Calu3 (cell line): ENCODE measurements around the gene EVL. TPM values are rescaled to one million over a fixed set of nuclear protein-coding genes. Genes with fewer than 3 reads are reported as not detected.

ENCODE experiments used
- BruUV-seq: library from RNA; stranded (reverse); fragments of 400-500 nt; replicated peaks from 2 replicates; lab custom pipeline; 2021; lab: Mats Ljungman, UMichigan
- CTCF ChIA-PET: fragments of 300-600 bp; sonication (Branson Sonifier 250); formaldehyde crosslinking; loops from one replicate; lab custom pipeline; 2022; ENCODE audit warnings: antibody characterized with exemption; lab: Charles Lee
- DNase-seq: peaks from one replicate; pipeline ENCODE4 v3.0.0; 2022
- H3K27ac Mint-ChIP-seq: one replicate; pipeline ENCODE4 v1.8.0; 2022; ENCODE audit warnings: mixed read lengths; ENCODE audit not compliant: unreplicated experiment
- H3K27me3 Mint-ChIP-seq: one replicate; pipeline ENCODE4 v1.8.0; 2022; ENCODE audit warnings: mixed read lengths; ENCODE audit not compliant: unreplicated experiment
- H3K36me3 Mint-ChIP-seq: one replicate; pipeline ENCODE4 v1.8.0; 2022; ENCODE audit warnings: mild to moderate bottlenecking, moderate library complexity, mixed read lengths; ENCODE audit not compliant: insufficient read depth, unreplicated experiment
- H3K4me1 Mint-ChIP-seq: one replicate; pipeline ENCODE4 v1.8.0; 2022; ENCODE audit warnings: mild to moderate bottlenecking, low read depth, mixed read lengths; ENCODE audit not compliant: unreplicated experiment
- H3K4me3 Mint-ChIP-seq: one replicate; pipeline ENCODE4 v1.8.0; 2022; ENCODE audit warnings: mild to moderate bottlenecking, low read depth, moderate library complexity, mixed read lengths; ENCODE audit not compliant: unreplicated experiment
- H3K9me3 Mint-ChIP-seq: one replicate; pipeline ENCODE4 v1.8.0; 2022; ENCODE audit warnings: low read depth, mixed read lengths; ENCODE audit not compliant: unreplicated experiment
- intact Hi-C: fragments of 100-400 bp; cut with micrococcal nuclease; formaldehyde crosslinking; loops from one replicate; pipeline ENCODE4 v1.10.0; 2022; ENCODE audit not compliant: unreplicated experiment
- total RNA-seq: library from RNA; stranded (reverse); gene quantifications from 2 replicates; pipeline ENCODE4 v1.2.3, GENCODE V29; 2022
- TF ChIP-seq, protein P1 (sequence below): fragments of 200-600 bp; IDR thresholded peaks from one replicate; pipeline ENCODE4 v1.8.0; 2022; ENCODE audit warnings: antibody characterized with exemption; ENCODE audit not compliant: unreplicated experiment

EVL gene
- total RNA-seq, 1 experiment from 2014 or later, result 33.5 TPM

DNA sequence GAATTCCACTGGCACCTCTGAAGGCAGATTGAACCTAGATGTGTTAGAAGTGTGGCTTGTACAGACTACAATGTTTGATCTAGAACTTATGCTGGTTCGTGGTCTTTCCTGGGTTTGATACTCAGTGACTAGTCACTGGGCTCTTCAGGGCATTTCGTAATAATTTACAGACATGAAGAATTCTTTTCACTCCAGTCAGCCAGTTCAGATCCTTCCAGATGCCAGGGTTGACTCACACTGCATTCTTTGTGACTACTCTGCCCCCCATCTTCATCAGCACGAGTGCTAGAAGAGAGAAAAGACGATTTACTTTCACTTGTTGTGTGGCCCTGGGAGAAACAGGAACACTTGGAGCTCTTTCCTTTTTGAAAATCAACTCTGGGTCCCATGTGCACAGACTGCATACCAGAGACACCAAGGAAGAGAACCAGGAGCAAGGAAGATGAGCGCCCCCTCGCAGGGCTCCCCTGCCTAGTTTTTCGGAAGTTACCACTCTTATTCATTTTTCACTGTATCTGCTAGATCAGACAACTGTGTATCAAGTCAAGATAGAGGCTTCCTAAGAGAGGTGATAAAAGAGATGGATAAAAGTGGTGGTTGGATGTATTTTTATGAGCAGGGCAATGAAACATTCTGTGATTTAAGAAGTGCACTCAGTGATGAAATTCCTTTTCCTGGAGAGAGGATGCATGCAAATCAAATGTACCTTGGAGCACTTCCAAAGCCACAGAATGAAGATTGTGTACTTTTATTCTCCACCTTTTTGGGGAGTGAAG lies 33.5 kb upstream of the EVL start:
- H3K4me3 Mint-ChIP-seq, result peak overlapping the region; percentile 71
- H3K36me3 Mint-ChIP-seq, result no peaks in the 10 kb centered on the region
- peak overlapping the region; percentile 62 for H3K27ac Mint-ChIP-seq
- CTCF ChIA-PET, result interaction anchor here (1.1 to 1.4 kb wide), 2 partner anchors 15 to 346 kb away, joined by 3 to 4 read pairs; no protein-coding TSS in a partner anchor
- intact Hi-C loops, result loop anchor here (2.0 kb wide), 1 partner anchor 77 kb away; no protein-coding TSS in a partner anchor
- TF ChIP-seq, protein P1, sequence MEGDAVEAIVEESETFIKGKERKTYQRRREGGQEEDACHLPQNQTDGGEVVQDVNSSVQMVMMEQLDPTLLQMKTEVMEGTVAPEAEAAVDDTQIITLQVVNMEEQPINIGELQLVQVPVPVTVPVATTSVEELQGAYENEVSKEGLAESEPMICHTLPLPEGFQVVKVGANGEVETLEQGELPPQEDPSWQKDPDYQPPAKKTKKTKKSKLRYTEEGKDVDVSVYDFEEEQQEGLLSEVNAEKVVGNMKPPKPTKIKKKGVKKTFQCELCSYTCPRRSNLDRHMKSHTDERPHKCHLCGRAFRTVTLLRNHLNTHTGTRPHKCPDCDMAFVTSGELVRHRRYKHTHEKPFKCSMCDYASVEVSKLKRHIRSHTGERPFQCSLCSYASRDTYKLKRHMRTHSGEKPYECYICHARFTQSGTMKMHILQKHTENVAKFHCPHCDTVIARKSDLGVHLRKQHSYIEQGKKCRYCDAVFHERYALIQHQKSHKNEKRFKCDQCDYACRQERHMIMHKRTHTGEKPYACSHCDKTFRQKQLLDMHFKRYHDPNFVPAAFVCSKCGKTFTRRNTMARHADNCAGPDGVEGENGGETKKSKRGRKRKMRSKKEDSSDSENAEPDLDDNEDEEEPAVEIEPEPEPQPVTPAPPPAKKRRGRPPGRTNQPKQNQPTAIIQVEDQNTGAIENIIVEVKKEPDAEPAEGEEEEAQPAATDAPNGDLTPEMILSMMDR, result no peak
- no TSS peak for BruUV-seq
- no peaks in the 10 kb centered on the region for H3K9me3 Mint-ChIP-seq
- peaks cover 40% of the 10 kb centered on the region for H3K4me1 Mint-ChIP-seq
- DNase-seq, result peak; percentile 59
- no peaks in the 10 kb centered on the region for H3K27me3 Mint-ChIP-seq

DNA sequence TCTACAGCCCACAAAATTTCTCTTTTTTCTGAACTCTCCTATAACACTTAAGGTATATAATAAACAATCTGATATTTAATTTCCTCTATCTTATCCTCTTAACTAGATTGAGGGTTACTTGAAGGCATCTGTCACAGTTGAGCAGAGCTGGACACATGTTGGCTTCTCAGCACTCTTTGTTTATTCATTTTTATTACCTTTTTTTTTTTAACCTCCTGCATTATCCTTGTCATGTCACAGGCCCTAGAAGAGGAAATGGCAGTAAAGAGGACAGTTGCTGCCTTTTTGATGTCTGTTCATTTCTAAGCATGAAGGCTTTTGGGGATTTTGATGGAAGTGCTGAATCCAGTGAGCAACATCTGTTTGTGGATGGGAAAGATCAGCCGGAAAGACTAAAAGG lies 32.5 kb upstream of the EVL start:
- no peak overlapping the region for H3K27ac Mint-ChIP-seq
- H3K9me3 Mint-ChIP-seq, result no peaks in the 10 kb centered on the region
- intact Hi-C loops, result loop anchor here (2.0 kb wide), 1 partner anchor 76 kb away; no protein-coding TSS in a partner anchor
- no TSS peak for BruUV-seq
- CTCF ChIA-PET, result interaction anchor here (0.6 to 0.7 kb wide), 2 partner anchors 27 kb away, joined by 3 read pairs; no protein-coding TSS in a partner anchor
- TF ChIP-seq, protein P1, result no peak
- H3K4me3 Mint-ChIP-seq, result no peak overlapping the region
- no peaks in the 10 kb centered on the region for H3K36me3 Mint-ChIP-seq
- H3K27me3 Mint-ChIP-seq, result no peaks in the 10 kb centered on the region
- DNase-seq, result no peak
- peaks cover 49% of the 10 kb centered on the region for H3K4me1 Mint-ChIP-seq

DNA sequence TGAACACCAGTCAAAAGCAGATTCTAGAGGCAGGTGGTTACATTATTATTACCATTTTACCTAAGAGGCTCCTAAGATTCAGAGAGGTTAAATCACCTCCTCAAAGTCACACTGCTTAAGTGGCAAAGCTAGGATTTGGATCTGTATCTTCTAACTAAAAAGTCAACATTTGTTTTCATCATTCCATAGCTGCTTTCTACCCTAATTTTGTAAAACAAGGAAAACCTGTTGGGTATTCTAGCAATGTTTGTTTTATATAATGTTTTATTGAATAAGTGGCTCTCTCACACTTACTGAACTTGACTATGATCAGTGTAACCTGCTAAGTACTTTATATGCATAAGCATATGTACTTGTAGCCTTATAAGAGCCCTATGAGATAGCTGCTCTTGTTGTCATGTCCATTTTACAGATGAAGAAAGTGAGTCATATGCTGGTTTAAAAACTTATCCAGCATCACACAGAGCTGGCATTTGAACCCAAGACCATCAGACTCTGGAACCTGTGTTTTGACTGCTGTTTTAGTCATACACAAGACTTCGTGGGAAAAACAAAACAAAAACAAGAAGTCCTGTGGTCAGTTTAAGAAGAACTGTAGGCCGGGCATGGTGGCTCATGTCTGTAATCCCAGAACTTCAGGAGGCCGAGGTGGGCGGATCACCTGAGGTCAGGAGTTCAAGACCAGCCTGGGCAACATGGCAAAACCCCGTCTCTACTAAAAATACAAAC lies 31.7 kb upstream of the EVL start:
- Mint-ChIP-seq H3K4me1 (peaks cover 49% of the 10 kb centered on the region), H3K27me3 (no peaks in the 10 kb centered on the region), H3K36me3 (no peaks in the 10 kb centered on the region), H3K4me3 (no peak overlapping the region), H3K9me3 (no peaks in the 10 kb centered on the region), H3K27ac (no peak overlapping the region)
- CTCF ChIA-PET, result interaction anchor here (0.7 kb wide), 1 partner anchor 26 kb away, joined by 3 read pairs; no protein-coding TSS in a partner anchor
- DNase-seq, result no peak
- TF ChIP-seq, protein P1, result no peak
- intact Hi-C loops, result loop anchor here (2.0 kb wide), 1 partner anchor 75 kb away; no protein-coding TSS in a partner anchor
- no TSS peak for BruUV-seq

DNA sequence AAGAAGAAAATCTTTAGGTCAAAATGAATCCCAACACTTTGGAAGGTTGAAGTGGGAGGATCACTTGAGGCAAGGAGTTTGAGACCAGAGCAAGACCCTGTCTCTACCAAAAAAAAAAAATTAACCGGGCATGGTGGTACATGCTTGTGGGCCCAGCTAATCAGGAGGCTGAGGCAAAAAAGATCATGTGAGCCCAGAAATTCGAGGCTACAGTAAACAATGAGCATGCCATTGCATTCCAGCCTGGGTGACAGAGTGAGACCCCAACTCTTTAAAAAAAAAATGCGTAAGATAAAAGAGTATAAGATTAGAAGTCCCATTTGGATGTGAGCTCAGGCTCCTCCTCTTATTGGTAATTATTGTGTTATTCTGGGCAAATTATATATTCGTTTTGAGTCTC lies 30.8 kb upstream of the EVL start:
- H3K27me3 Mint-ChIP-seq, result no peaks in the 10 kb centered on the region
- DNase-seq, result no peak
- H3K4me1 Mint-ChIP-seq, result peaks cover 44% of the 10 kb centered on the region
- no TSS peak for BruUV-seq
- intact Hi-C loops, result no loop called here
- H3K9me3 Mint-ChIP-seq, result no peaks in the 10 kb centered on the region
- no peaks in the 10 kb centered on the region for H3K36me3 Mint-ChIP-seq
- H3K27ac Mint-ChIP-seq, result no peak overlapping the region
- CTCF ChIA-PET, result no interaction called here
- TF ChIP-seq, protein P1, result no peak
- H3K4me3 Mint-ChIP-seq, result no peak overlapping the region
